Stimulated activated naive CD4-positive, alpha-beta T cell (primary cell): ENCODE data around the gene LRRC32.

Experiments used
- DNase-seq, 6 experiments: peaks; one replicate each; lab custom pipeline; 2025; lab: John Stamatoyannopoulos, UW

The LRRC32 gene

DNA sequence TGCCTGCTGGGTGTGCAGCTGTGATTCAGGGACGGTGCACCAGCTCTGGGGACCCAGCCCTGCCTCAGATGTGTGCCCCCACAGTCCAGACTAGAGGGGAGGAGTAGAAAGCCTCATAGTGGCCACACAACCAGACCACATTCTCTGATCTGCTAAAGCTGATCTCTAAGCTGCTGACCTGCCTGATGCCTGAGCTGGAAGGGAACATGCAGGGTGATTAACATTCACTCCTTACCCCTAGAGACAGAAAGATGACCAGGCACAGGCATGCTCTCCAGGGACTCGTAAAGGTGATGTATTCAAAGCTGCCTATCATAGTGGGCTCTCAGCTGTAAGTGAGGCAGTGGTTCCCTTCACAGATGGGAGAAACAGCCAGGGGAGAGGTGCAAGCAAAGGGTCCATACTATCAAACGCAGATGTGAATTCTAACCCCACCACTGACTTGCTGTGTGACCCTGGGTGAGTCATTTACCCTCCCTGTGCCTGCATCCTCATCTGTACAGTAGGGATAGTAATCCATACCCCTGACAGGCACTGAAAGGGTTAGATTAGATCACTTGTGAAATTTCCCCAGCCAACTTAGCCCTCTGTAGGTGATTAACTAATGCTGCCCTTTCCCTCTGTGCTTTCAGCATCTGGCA lies 29.0 kb upstream of the LRRC32 start:
- no peak for DNase-seq

DNA sequence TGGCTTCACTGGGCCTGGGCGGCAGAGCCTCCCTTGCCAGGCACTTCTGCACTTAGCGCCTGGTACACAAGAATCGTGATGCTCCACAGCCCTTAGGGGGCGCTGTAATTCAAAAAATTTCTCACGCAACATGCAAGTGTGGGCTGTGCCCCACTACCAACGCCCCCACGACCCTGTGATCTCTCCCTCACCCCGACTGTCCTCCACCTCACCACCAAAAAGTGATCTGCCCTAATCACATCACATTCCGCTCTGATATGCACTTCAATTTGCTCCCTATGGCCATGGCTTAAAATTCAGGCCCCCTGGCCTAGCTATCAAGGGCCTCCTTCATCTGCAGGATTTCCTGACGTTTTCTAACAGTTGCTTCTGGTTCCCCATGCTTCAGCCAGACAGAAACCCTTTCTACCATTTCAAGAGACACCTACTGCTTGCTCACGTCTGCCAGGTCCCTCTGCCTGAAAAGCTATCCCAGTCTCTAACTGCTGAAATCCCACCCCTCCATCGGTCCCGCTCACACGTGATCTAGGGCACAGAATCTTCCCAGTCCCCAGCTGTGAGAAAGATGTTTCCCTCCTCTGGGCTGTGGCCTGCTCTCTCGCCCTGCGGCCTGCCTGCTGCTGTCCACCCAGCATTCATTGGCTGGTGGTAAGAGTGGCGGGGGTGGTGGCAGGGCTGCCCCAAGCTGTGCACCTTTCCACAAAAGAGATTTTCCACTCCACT lies 27.9 kb upstream of the LRRC32 start:
- no peak for DNase-seq

- no peak for DNase-seq
These were observed 26.2 kb upstream of the LRRC32 start for GRCh38 chr11:76696756-76697155.

DNA sequence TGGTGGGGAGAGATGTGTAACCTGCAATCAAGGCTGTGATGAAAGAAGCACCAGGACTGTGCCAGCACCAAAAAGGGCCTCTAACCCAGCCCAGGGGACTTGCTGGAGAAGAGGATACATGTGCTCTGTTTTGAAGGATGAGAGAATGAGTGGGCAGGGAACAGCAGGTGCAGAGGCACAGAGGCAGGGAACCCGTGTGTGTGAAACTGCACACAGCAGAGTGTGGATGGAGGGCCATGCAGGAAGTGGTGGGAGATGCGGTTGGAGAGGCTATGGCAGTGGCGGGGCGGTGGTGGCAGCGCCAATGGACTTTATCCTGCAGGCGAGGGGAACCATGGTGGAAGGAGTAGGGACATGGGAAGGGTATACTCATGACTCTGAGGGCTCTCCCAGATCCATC lies 25.2 kb upstream of the LRRC32 start:
- no peak for DNase-seq

DNA sequence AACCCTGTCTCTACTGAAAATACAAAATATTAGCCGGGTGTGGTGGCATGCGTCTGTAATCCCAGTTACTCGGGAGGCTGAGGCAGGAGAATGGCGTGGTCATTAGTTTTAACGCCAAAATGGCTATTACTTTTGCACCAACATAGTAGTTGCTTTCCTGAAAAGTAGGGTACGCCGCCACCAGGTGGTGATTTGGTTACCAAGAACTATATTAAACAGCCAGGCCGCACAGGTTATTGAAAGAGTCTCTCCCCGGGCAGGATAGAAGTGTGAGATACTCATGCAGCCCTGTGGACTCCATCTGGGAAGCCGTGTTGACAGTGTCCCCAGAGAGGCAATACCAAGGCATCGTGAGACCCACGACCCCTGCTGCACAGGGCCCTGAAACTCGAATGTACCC lies 24.6 kb upstream of the LRRC32 start:
- DNase-seq, result no peak

DNA sequence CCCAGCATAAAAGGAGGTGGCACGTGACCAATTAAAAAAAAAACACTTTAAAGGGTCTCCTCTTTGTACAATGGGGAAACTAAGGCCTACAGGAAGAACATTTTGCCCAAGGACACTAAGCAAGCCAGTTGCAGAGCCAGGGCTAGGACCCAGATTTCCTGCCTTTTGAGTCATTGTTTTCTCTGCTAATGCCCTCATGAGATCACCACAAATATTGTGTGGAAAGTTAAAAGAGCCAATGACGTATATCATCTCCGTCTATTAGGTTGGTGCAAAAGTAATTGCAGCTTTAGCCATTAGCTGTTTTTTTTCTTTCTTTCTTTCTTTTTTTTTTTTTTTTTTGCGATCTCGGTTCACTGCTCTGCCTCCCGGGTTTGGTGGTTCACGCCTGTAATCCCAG lies 24.1 kb upstream of the LRRC32 start:
- no peak for DNase-seq

DNA sequence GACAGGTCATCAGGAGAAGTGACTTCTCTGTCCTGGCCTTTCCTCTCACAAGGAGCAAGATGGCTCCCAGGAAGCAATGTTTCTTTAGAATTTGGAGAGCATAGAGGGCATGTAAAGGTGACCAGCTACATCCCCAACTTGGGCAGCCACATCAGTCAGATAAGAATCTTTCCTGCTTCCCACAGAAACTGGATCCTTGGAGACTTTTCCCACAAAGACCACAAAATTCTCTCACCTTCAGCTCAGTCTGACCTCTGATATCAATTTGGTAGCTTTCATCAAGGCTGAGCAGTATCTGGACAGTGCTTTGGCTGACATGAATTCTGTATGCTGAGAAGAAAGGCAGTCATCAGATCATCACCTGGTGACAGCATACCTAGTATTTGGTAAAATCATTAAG lies 23.3 kb upstream of the LRRC32 start:
- no peak for DNase-seq

GRCh38 chr11:76692956-76693355 lies 22.4 kb upstream of the LRRC32 start:
- no peak for DNase-seq

GRCh38 chr11:76691655-76692054 lies 21.1 kb upstream of the LRRC32 start:
- no peak for DNase-seq

DNA sequence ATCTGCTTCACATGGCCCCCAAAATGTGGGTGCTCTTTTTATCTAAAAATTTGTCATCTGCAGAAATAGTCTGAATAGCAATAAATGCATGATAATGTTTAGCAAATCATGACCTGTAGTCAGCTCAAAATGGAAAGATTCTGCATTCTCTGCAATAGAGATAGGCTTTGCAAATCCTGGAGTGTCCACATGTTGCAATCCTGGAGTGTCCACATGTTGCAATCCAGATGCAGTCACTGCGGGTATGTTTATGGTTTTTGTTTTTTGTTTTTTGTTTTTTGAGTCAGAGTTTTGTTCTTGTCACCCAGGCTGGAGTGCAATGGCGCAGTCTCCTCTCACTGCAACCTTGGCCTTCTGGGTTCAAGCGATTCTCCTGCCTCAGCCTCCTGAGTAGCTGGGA lies 20.2 kb upstream of the LRRC32 start:
- no peak for DNase-seq

DNA sequence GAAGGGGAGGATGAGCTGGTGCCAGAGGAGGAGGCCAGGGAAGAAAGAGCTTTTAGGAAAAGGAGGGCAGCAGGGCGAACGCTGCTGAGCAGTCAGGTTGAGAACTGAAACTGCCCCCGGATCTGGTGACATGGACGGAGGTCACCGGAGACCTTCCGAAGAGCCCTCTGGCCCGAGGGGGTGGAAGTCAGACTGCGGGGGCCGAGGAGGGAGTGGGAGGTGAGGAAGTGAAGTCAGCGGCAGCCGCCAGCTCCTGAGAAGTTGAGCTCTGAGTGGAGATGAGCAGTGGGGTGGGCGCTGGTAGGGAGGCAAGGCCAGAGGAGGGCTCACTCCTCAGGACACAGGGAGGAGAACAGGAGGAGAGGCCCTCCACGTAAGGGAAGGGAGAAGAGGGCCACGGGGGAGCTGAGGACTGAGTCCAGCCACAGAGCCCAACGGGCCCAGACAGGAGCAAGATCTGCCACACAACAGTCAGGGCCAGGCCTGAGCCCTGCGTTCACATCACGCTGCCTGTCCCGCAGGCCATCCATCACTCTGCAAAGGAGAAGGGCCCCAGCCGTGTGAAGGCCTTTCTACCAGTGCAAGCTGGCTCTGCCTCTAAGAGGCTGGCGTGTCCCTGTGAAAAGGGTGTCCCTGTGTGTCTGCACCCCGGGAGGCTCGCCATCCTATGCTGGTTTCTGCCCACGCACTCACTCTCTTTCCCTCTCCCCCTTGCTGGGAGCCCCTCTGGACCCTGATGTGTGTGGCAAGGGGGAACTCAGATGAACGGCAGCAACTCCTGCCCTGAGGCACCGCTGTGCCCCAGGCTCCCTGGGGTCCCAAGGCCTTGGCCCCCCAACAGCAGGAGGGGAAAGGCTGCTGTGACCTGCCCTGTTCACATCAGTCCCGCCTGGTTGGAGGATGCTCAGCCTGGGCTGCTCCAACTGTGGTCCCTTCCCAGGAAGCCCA lies 19.0 kb upstream of the LRRC32 start:
- no peak for DNase-seq

DNA sequence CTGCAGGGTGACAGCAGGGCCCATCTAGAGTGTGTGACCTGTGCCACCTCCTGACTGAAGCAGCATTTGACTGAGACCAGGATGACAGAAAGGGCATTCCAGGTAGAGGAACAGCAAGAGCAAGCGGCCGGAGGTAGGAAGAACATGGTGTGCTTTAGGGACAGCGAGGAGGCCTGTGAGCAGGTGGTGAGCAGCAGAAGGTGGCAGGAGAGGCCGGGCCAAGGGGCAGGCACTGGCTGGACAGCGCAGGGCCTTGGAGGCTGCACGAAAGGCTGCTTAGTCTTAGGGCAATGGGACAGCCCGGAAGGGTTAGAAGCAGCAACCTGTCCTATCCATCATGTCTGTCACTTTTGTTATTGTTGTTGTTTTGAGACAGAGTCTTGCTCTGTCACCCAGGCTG lies 17.6 kb upstream of the LRRC32 start:
- no peak for DNase-seq

- peak in 1 of 6 experiments; percentile 32 for DNase-seq
These were observed 15.9 kb upstream of the LRRC32 start for GRCh38 chr11:76686261-76687079.

- DNase-seq, result no peak
These were observed 15.3 kb upstream of the LRRC32 start for GRCh38 chr11:76685831-76686230.

DNA sequence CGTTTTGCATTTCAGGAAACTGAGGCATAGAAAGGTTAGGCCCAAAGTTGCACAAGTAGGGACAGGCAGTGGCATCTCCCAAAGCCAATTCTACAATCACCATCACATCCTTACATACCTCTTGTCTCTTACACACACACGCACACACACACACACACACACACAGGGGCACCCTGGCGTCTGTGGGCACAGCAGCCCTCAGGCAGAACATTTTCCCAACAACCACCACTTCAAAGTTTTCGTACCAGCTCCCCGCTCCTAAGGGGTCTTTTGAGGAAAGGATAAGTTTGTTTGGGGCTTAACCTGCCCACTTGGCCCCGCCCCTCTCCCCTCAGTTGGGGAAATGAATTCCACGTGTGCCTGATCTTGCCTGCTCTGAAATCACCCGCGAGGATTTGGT lies 14.7 kb upstream of the LRRC32 start:
- no peak for DNase-seq

DNA sequence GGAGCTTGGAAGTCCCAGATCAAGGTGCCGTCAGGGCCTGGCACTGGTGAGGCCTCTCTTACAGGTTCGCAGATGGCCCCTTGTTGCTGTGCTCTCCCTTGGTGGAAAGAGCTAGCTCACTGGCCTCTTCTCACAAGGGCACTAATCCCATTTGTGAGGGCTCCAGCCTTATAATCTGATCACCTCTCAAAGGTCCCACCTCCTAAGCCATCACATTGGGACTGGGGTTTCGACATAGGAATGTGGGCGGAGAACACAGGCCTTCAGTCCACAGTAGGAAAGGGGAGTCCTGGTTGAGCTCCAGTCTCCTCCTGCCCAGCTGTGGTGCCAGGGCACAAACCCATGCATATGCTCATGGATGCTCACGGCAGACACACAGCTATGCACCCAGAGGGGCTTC lies 14.0 kb upstream of the LRRC32 start:
- no peak for DNase-seq

GRCh38 chr11:76683161-76684095 lies 12.9 kb upstream of the LRRC32 start:
- no peak for DNase-seq

- no peak for DNase-seq
These were observed 12.1 kb upstream of the LRRC32 start for GRCh38 chr11:76682684-76683083.

DNA sequence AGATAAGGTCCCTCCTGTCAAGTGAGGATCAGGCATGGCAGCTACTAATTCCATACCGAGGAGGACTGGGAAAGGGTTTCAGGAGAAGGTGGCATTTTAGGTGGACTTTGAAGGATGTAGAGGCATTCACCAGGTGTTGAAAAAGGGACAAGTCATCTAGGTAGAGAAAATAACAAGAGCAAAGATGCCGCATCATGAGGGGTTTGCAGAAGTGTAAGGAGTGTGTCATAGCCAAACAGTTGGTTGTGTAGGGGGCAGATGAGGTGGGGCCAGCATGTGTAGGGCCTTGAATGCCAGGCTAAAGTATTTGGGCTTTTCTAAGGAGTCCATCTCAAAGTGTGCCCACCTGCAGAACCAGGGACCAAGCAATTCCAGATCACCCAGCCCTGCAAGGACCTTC lies 11.6 kb upstream of the LRRC32 start:
- no peak for DNase-seq

DNA sequence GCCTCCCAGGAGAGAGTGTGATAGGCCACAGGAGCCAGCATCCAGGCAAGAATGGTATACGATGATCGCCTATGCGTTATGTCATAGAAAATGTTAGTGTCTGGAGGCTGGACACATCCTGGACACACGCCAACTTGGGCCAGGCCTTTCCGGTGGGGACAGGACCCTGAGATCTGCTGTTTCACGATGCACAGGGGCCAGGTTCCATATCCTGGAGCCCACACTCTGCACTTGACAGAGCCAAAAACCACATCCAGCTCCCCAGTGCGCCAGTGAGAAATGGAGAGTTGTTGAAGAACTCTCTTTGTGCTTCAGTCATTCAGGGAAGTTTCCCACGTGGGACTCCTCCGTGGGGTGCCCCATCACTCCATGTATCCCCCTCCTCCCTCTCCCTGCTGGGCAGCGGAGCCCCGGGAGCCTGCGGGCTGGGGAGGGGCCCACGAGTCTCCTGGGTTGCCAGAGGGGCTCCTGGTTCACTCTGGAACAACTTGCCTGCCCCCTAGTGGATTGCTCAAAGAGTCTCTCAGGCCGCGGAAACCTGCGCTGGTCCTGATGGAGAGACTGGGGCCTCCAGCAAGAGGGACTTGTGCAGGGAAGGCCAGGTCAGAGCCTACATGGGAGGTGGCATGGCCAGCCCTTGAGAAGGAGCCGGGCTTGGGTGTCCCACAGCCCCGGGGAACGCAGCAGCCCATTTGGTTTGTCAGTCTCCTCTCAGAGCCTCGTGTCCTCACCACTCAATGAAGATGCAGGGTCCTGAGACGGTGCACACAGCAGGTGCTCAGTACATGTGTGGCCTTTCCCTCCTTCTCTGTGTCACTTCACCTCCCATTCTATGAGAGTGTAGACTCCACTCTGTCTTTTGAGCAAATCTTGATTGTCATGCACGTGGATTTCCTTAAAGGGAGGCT lies 10.2 kb upstream of the LRRC32 start:
- peak in 5 of 6 experiments; percentile 6 to 38 (median 8) for DNase-seq
